ENCODE results near the gene PSENEN.

DNA sequence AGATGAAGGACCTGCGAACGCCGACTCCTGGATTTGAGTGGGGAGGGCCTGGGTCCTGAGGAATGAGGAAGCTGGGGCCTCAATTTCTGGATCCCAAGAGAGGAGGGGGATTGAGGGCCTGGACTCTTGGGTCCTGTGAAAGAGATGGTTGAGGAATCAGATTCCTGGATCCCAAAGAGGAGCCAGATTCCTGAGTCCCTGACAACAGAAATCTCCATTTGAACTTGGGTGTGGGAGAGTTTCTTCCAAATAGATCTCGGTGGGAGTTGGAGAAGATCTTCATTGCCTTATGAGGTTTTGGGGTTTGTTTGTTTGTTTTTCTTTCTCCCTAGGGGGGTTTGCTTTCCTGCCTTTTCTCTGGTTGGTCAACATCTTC is 624 bp downstream of the PSENEN start:
- TF ChIP-seq, protein P1, sequence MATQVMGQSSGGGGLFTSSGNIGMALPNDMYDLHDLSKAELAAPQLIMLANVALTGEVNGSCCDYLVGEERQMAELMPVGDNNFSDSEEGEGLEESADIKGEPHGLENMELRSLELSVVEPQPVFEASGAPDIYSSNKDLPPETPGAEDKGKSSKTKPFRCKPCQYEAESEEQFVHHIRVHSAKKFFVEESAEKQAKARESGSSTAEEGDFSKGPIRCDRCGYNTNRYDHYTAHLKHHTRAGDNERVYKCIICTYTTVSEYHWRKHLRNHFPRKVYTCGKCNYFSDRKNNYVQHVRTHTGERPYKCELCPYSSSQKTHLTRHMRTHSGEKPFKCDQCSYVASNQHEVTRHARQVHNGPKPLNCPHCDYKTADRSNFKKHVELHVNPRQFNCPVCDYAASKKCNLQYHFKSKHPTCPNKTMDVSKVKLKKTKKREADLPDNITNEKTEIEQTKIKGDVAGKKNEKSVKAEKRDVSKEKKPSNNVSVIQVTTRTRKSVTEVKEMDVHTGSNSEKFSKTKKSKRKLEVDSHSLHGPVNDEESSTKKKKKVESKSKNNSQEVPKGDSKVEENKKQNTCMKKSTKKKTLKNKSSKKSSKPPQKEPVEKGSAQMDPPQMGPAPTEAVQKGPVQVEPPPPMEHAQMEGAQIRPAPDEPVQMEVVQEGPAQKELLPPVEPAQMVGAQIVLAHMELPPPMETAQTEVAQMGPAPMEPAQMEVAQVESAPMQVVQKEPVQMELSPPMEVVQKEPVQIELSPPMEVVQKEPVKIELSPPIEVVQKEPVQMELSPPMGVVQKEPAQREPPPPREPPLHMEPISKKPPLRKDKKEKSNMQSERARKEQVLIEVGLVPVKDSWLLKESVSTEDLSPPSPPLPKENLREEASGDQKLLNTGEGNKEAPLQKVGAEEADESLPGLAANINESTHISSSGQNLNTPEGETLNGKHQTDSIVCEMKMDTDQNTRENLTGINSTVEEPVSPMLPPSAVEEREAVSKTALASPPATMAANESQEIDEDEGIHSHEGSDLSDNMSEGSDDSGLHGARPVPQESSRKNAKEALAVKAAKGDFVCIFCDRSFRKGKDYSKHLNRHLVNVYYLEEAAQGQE (IDR thresholded peaks at IDR 0.05; ENCODE audit: insufficient read depth in 1 of 2, low read depth in 2 of 2, low read length in 2 of 2) = no peak
- TF ChIP-seq POLR2AphosphoS5 (IDR thresholded peaks at IDR 0.05; ENCODE audit: low read depth, low read length) (no peak), FOXP2 (optimal IDR thresholded peaks at IDR 0.05; ENCODE audit: borderline replicate concordance, extremely low read depth, extremely low read length, insufficient read depth) (no peak), SIN3A (IDR thresholded peaks at IDR 0.05; ENCODE audit: borderline replicate concordance, insufficient read depth, low read length) (no peak), TAF1 (IDR thresholded peaks at IDR 0.05; ENCODE audit: borderline replicate concordance, insufficient read depth, low read length) (no peak)
